ENCODE measurements around the gene TSHZ2.

The TSHZ2 gene

DNA sequence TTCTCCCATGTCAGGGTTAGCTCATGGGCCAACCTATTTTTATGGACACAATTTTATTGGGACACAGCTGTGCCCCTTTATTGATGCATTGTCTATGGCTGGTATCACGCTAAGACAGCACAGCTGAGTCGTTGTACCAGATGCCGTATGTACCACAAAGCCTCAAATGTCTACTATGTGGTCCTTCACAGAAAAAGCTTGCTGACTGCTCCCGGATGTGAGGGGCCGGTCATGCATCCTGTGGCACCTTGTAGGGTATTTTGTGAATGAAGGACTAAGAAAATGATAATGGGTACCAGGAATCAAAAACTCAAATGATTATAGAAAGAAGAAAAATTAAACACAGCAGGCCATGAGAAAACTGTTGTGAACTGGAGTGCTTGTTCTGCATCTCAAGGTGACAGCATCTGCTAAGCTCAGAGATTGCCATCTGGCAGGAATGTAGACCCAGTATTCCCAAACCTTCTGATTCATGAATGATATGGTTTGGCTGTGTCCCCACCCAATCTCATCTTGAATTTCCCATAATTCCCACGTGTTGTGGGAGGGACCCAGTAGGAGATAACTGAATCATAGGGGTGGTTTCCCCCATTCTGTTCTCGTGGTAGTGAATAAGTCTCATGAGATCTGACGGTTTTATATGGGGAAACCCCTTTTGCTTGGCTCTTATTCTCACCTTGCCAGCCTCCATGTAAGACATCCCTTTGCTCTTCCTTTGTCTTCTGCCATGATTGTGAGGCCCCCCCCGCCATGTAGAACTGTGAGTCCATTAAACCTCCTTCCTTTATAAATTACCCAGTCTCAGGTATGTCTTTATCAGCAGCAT, 248.5 kb downstream of the TSHZ2 start:
- Histone ChIP-seq H2AFZ (ENCODE audit: low read depth) (no peak overlapping the region), H3K4me2 (no peak overlapping the region), H3K27me3 (ENCODE audit: insufficient read depth, low read depth) (no peaks in the 10 kb centered on the region), H3K79me2 (ENCODE audit: insufficient read depth, low read depth) (no peaks in the 10 kb centered on the region), H4K20me1 (ENCODE audit: insufficient read depth) (no peaks in the 10 kb centered on the region), H3K4me3 (IDR thresholded peaks at IDR 0.05; ENCODE audit: insufficient read depth, low read depth, low read length) (no peak overlapping the region), H3K27ac (no peak overlapping the region), H3K9ac (no peak overlapping the region), H3K4me1 (ENCODE audit: low read depth, poor library complexity, severe bottlenecking) (peaks cover 24% of the 10 kb centered on the region), H3K36me3 (ENCODE audit: insufficient read depth) (no peaks in the 10 kb centered on the region)
- TF ChIP-seq, protein P1, sequence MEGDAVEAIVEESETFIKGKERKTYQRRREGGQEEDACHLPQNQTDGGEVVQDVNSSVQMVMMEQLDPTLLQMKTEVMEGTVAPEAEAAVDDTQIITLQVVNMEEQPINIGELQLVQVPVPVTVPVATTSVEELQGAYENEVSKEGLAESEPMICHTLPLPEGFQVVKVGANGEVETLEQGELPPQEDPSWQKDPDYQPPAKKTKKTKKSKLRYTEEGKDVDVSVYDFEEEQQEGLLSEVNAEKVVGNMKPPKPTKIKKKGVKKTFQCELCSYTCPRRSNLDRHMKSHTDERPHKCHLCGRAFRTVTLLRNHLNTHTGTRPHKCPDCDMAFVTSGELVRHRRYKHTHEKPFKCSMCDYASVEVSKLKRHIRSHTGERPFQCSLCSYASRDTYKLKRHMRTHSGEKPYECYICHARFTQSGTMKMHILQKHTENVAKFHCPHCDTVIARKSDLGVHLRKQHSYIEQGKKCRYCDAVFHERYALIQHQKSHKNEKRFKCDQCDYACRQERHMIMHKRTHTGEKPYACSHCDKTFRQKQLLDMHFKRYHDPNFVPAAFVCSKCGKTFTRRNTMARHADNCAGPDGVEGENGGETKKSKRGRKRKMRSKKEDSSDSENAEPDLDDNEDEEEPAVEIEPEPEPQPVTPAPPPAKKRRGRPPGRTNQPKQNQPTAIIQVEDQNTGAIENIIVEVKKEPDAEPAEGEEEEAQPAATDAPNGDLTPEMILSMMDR (conservative IDR thresholded peaks at IDR 0.05; ENCODE audit: low read depth, low read length): no peak

DNA sequence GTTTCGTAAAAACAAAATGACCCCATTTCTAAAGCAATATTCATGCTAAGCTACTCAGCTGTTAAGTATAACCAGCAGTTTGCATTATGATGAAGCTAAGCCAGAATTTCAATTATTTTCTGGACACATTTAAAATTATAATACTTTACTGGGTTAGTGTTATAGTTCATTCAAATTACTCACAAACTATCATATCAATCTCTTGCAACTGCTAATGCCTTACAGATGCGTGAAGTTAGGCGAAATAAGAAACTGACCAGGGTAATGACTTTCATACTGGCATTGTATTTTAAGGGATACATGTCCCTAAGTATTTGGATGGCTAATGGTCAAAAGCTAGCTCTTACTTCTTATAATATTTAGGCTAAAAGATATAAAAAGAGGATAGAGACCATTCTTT, 249.6 kb downstream of the TSHZ2 start:
- H3K36me3 ChIP-seq (ENCODE audit: insufficient read depth): no peaks in the 10 kb centered on the region
- no peak overlapping the region for H3K4me2 ChIP-seq
- no peak overlapping the region for H2AFZ ChIP-seq (ENCODE audit: low read depth)
- H3K27me3 ChIP-seq (ENCODE audit: insufficient read depth, low read depth): no peaks in the 10 kb centered on the region
- H3K4me1 ChIP-seq (ENCODE audit: low read depth, poor library complexity, severe bottlenecking): peaks cover 32% of the 10 kb centered on the region
- no peaks in the 10 kb centered on the region for H4K20me1 ChIP-seq (ENCODE audit: insufficient read depth)
- H3K27ac ChIP-seq: no peak overlapping the region
- H3K9ac ChIP-seq: no peak overlapping the region
- TF ChIP-seq, protein P1 (conservative IDR thresholded peaks at IDR 0.05; ENCODE audit: low read depth, low read length): no peak
- H3K4me3 ChIP-seq (IDR thresholded peaks at IDR 0.05; ENCODE audit: insufficient read depth, low read depth, low read length): no peak overlapping the region
- H3K79me2 ChIP-seq (ENCODE audit: insufficient read depth, low read depth): no peaks in the 10 kb centered on the region

DNA sequence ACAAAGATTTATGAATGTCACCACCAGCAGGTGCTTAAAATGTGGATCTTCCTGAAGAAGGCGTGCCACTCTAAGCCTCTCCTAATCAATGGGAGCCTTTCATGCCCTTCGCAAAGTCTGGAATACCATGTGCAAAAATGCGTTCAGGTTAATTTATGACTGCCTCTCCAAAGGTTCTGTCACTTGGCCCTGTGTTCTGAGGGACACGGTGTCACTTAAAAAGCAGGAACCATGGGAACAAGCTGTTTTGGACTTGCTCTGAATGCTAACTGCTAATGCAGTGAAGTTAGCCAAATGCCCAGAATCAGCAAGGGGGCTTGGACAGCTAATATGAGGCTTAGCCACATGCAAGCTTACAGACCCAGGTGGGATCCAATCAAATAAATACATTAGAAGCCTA, 250.3 kb downstream of the TSHZ2 start:
- TF ChIP-seq, protein P1 (conservative IDR thresholded peaks at IDR 0.05; ENCODE audit: low read depth, low read length): no peak
- H3K27me3 ChIP-seq (ENCODE audit: insufficient read depth, low read depth): no peaks in the 10 kb centered on the region
- H3K4me1 ChIP-seq (ENCODE audit: low read depth, poor library complexity, severe bottlenecking): peaks cover 30% of the 10 kb centered on the region

DNA sequence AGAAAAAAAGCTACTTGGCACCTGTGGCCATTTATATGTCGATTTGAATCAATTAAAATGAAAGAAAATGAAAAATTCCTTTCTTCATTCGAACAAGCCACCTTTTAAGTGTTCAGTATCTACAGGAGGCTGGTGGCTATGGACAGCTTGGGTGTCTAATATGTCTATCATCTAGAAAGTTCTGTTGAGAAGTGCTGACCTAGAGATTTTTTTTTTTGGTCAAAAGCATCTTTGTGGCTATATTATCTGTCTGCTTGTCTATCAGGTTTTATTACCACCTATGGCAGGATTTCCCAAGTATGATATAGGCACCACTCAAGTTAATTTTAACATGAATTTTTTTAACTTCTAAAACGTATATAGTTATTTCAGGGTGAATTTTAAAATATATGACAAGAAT, 250.8 kb downstream of the TSHZ2 start:
- Histone ChIP-seq H3K4me1 (ENCODE audit: low read depth, poor library complexity, severe bottlenecking) (peaks cover 31% of the 10 kb centered on the region), H3K9ac (no peak overlapping the region), H2AFZ (ENCODE audit: low read depth) (no peak overlapping the region), H3K4me3 (IDR thresholded peaks at IDR 0.05; ENCODE audit: insufficient read depth, low read depth, low read length) (no peak overlapping the region), H3K79me2 (ENCODE audit: insufficient read depth, low read depth) (no peaks in the 10 kb centered on the region), H3K27me3 (ENCODE audit: insufficient read depth, low read depth) (no peaks in the 10 kb centered on the region), H3K36me3 (ENCODE audit: insufficient read depth) (no peaks in the 10 kb centered on the region), H3K4me2 (no peak overlapping the region), H4K20me1 (ENCODE audit: insufficient read depth) (no peaks in the 10 kb centered on the region), H3K27ac (no peak overlapping the region)
- TF ChIP-seq, protein P1 (conservative IDR thresholded peaks at IDR 0.05; ENCODE audit: low read depth, low read length): no peak

More for the DNA sequence above, 250.3 kb downstream of the TSHZ2 start:
- no peaks in the 10 kb centered on the region for H3K79me2 ChIP-seq (ENCODE audit: insufficient read depth, low read depth)
- H3K27ac ChIP-seq: no peak overlapping the region
- H3K9ac ChIP-seq: no peak overlapping the region
- no peak overlapping the region for H2AFZ ChIP-seq (ENCODE audit: low read depth)
- no peak overlapping the region for H3K4me3 ChIP-seq (IDR thresholded peaks at IDR 0.05; ENCODE audit: insufficient read depth, low read depth, low read length)
- no peaks in the 10 kb centered on the region for H4K20me1 ChIP-seq (ENCODE audit: insufficient read depth)
- H3K4me2 ChIP-seq: no peak overlapping the region
- H3K36me3 ChIP-seq (ENCODE audit: insufficient read depth): no peaks in the 10 kb centered on the region
